Fibroblast of pulmonary artery (primary cell): ENCODE results near the gene PALM3.
"Not testable (repeated sequence)": the region's sequence is repeated elsewhere in the genome, so short reads cannot be mapped to it uniquely, and the experiment has no call there.

ENCODE experiments used
- DNase-seq: peaks from one replicate; pipeline ENCODE4 v3.0.0-alpha.2; 2010; ENCODE audit warnings: low read depth
- H3K4me3 ChIP-seq: replicated peaks from 2 replicates; pipeline ENCODE4 v1.5.1; 2011; ENCODE audit warnings: low read depth, mild to moderate bottlenecking, control low read depth, low read length, moderate library complexity
- CTCF ChIP-seq: IDR thresholded peaks from 2 replicates; pipeline ENCODE4 v1.5.1; 2011; ENCODE audit warnings: mild to moderate bottlenecking, control low read depth, low read length, inconsistent platforms; ENCODE audit errors: missing control alignments

PALM3 gene

GRCh38 chr19:14031719-14032480, 30.0 kb downstream of the PALM3 start, which contains the start of gene IL27RA:
IL27RA (plus strand) TSS chr19:14031762; CDS start chr19:14031873, 111 bp downstream.
- TF ChIP-seq CTCF = peak; percentile 72
- DNase-seq = peak; percentile 44
- peak within 1 kb of the TSS; percentile 68 for H3K4me3 ChIP-seq

GRCh38 chr19:14030997-14031718, 30.7 kb downstream of the PALM3 start:
- no peak for DNase-seq
- peak overlapping the region; percentile 68 for H3K4me3 ChIP-seq
- TF ChIP-seq CTCF = no peak

- no peak for TF ChIP-seq CTCF
- H3K4me3 ChIP-seq = no peak overlapping the region
- DNase-seq = no peak
Measured at GRCh38 chr19:14028901-14029300, 33.0 kb downstream of the PALM3 start.

- no peak within 1 kb of the TSS for H3K4me3 ChIP-seq
- TF ChIP-seq CTCF = no peak
- no peak for DNase-seq
Measured at GRCh38 chr19:14027856-14028450, 33.9 kb downstream of the PALM3 start, which contains the start of gene RLN3. RLN3 (plus strand) TSS chr19:14028148; CDS start chr19:14028205, 57 bp downstream.

- not testable (repeated sequence) for H3K4me3 ChIP-seq, DNase-seq
Measured at GRCh38 chr19:14026652-14027192, 35.2 kb downstream of the PALM3 start.

- no peak overlapping the region for H3K4me3 ChIP-seq
- DNase-seq = peak; percentile 69
- TF ChIP-seq CTCF = peak; percentile 68
Measured at GRCh38 chr19:14023404-14024235, 38.3 kb downstream of the PALM3 start.
